PC-9 (cell line): ENCODE measurements around the gene RUNX1. TPM values are rescaled to one million over a fixed set of nuclear protein-coding genes. Genes with fewer than 3 reads are reported as not detected.
A peak's percentile ranks its signal among the peaks of the same experiment; 100 is the strongest.

ENCODE experiments used
- BruUV-seq: library from RNA; stranded (reverse); fragments of 400-500 nt; replicated peaks from 2 replicates; lab custom pipeline; 2021; lab: Mats Ljungman, UMichigan
- CTCF ChIA-PET: fragments of 300-600 bp; sonication (Branson Sonifier 250); formaldehyde crosslinking; loops from one replicate; lab custom pipeline; 2022; ENCODE audit warnings: antibody characterized with exemption; lab: Charles Lee
- POLR2A ChIA-PET: fragments of 300-600 bp; sonication (Branson Sonifier 250); formaldehyde crosslinking; loops from one replicate; lab custom pipeline; 2022; ENCODE audit warnings: antibody characterized with exemption; ENCODE audit not compliant: unreplicated experiment; lab: Charles Lee
- DNase-seq, 2 experiments: peaks; one replicate each; pipeline versions ENCODE4 v3.0.0 to v3.0.0-alpha.2; 2015 to 2022; ENCODE audit warnings: mixed read lengths in 1 of 2
- H2AFZ ChIP-seq: fragments of 200-600 bp; sonication (generic); 2 replicates; pipeline ENCODE4 v1.8.1; 2017; ENCODE audit warnings: antibody characterized with exemption
- H3F3A ChIP-seq: fragments of 200-600 bp; sonication (generic); 2 replicates; pipeline ENCODE4 v1.8.1; 2017; ENCODE audit warnings: antibody characterized with exemption, mild to moderate bottlenecking, low read depth; ENCODE audit not compliant: insufficient read depth
- H3K27ac ChIP-seq: fragments of 200-600 bp; sonication (generic); 2 replicates; pipeline ENCODE4 v1.6.1; 2016; ENCODE audit warnings: mixed run types
- H3K27me3 ChIP-seq: fragments of 200-600 bp; sonication (generic); 2 replicates; pipeline ENCODE4 v1.6.1; 2016; ENCODE audit warnings: low read depth, mixed run types; ENCODE audit not compliant: insufficient read depth
- H3K36me3 ChIP-seq: fragments of 200-600 bp; sonication (generic); 2 replicates; pipeline ENCODE4 v1.6.1; 2016; ENCODE audit warnings: low read depth, mixed run types
- H3K4me1 ChIP-seq: fragments of 200-600 bp; sonication (generic); replicated peaks from 2 replicates; pipeline ENCODE4 v1.6.1; 2016; ENCODE audit warnings: mixed run types; ENCODE audit not compliant: insufficient read depth
- H3K4me2 ChIP-seq: fragments of 200-600 bp; sonication (generic); 2 replicates; pipeline ENCODE4 v1.6.1; 2017; ENCODE audit warnings: mixed run types
- H3K4me3 ChIP-seq: fragments of 200-600 bp; sonication (generic); 2 replicates; pipeline ENCODE4 v1.6.1; 2016; ENCODE audit warnings: mixed run types
- H3K79me2 ChIP-seq: fragments of 200-600 bp; sonication (generic); 2 replicates; pipeline ENCODE4 v1.6.1; 2017; ENCODE audit warnings: low read depth, mixed run types
- H3K9me2 ChIP-seq: fragments of 200-600 bp; sonication (generic); 2 replicates; pipeline ENCODE4 v1.8.1; 2017; ENCODE audit warnings: mild to moderate bottlenecking; ENCODE audit not compliant: insufficient read depth
- H3K9me3 ChIP-seq: fragments of 200-600 bp; sonication (generic); 2 replicates; pipeline ENCODE4 v1.8.1; 2016; ENCODE audit warnings: low read depth; ENCODE audit not compliant: insufficient read depth
- H4K20me1 ChIP-seq: fragments of 200-600 bp; sonication (generic); 2 replicates; pipeline ENCODE4 v1.8.1; 2017; ENCODE audit not compliant: insufficient read depth
- CTCF ChIP-seq: fragments of 200-600 bp; sonication (generic); conservative IDR thresholded peaks from 2 replicates; pipeline ENCODE4 v1.6.1; 2017; ENCODE audit warnings: mixed run types, antibody characterized with exemption, mild to moderate bottlenecking, moderate library complexity
- EZH2 ChIP-seq: fragments of 200-600 bp; sonication (generic); IDR thresholded peaks from 2 replicates; pipeline ENCODE4 v1.8.0; 2017; ENCODE audit warnings: antibody characterized with exemption, low read depth
- intact Hi-C: fragments of 100-400 bp; cut with micrococcal nuclease; formaldehyde crosslinking; loops from one replicate; pipeline ENCODE4 v1.10.0; 2022; ENCODE audit not compliant: unreplicated experiment
- total RNA-seq: library from RNA; stranded (reverse); gene quantifications from 2 replicates; pipeline ENCODE4 v1.2.3, GENCODE V29; 2021

Gene RUNX1
- total RNA-seq, 1 experiment from 2014 or later, result 58.5 TPM

- BruUV-seq, result TSS peak; percentile 58
- H3K27me3 ChIP-seq, result no peaks in the 10 kb centered on the region
- H2AFZ ChIP-seq, result no peak overlapping the region
- H3K36me3 ChIP-seq, result peaks cover 41% of the 10 kb centered on the region
- CTCF ChIA-PET, result interaction anchor here (0.5 to 0.6 kb wide), 2 partner anchors 50 to 1004 kb away, joined by 3 to 4 read pairs; no protein-coding TSS in a partner anchor
- H3K9me2 ChIP-seq, result no peaks in the 10 kb centered on the region
- TF ChIP-seq EZH2 (no peak), CTCF (no peak)
- DNase-seq, result peak; percentile 83 to 96
- H3K4me3 ChIP-seq, result peak overlapping the region; percentile 56
- peaks cover 82% of the 10 kb centered on the region for H3K79me2 ChIP-seq
- peaks cover 51% of the 10 kb centered on the region for H3F3A ChIP-seq
- intact Hi-C loops, result loop anchor here (1.0 to 2.0 kb wide), 3 partner anchors 9 to 52 kb away; no protein-coding TSS in a partner anchor
- H4K20me1 ChIP-seq, result no peaks in the 10 kb centered on the region
- H3K4me1 ChIP-seq, result peaks cover 65% of the 10 kb centered on the region
- H3K9me3 ChIP-seq, result no peaks in the 10 kb centered on the region
- H3K4me2 ChIP-seq, result peak overlapping the region; percentile 78
- POLR2A ChIA-PET, result interaction anchor here (0.6 to 1.0 kb wide), 6 partner anchors 9 to 131 kb away, joined by 3 to 7 read pairs (median 5); no protein-coding TSS in a partner anchor
- peak overlapping the region; percentile 96 for H3K27ac ChIP-seq
Observed at GRCh38 chr21:34836103-34836932, 212.8 kb downstream of the RUNX1 start.

GRCh38 chr21:34835526-34835925, 213.6 kb downstream of the RUNX1 start:
- no peak for DNase-seq
- TSS peak; percentile 7 for BruUV-seq
- POLR2A ChIA-PET, result no interaction called here

More at GRCh38 chr21:34835526-34835925, 213.6 kb downstream of the RUNX1 start:
- H3K9me2 ChIP-seq, result no peaks in the 10 kb centered on the region
- TF ChIP-seq EZH2 (no peak), CTCF (no peak)
- no peak overlapping the region for H3K4me3 ChIP-seq
- H3K4me1 ChIP-seq, result peaks cover 57% of the 10 kb centered on the region
- intact Hi-C loops, result no loop called here
- H3K9me3 ChIP-seq, result no peaks in the 10 kb centered on the region
- no peaks in the 10 kb centered on the region for H3K27me3 ChIP-seq
- H3F3A ChIP-seq, result peaks cover 48% of the 10 kb centered on the region
- peaks cover 48% of the 10 kb centered on the region for H3K36me3 ChIP-seq
- CTCF ChIA-PET, result no interaction called here
- no peak overlapping the region for H2AFZ ChIP-seq
- H3K79me2 ChIP-seq, result peaks cover 82% of the 10 kb centered on the region
- H3K4me2 ChIP-seq, result peak overlapping the region; percentile 54
- H3K27ac ChIP-seq, result peak overlapping the region; percentile 96
- H4K20me1 ChIP-seq, result no peaks in the 10 kb centered on the region
